K562 treated with DMSO at 1 percent for 24 hours (cell line): Measurements from ENCODE around the gene RPL5. TPM values are rescaled to one million over a fixed set of nuclear protein-coding genes. Genes with fewer than 3 reads are reported as not detected.

Source experiments
- total RNA-seq: library from RNA; unstranded; fragments of 300-600 nt; gene quantifications from 2 replicates; pipeline ENCODE4 v1.2.3, GENCODE V29; 2022; ENCODE audit warnings: low read depth; ENCODE audit not compliant: insufficient read depth

RPL5 gene
- 2,150 and 2,326 TPM in 2 replicates for total RNA-seq

DNA sequence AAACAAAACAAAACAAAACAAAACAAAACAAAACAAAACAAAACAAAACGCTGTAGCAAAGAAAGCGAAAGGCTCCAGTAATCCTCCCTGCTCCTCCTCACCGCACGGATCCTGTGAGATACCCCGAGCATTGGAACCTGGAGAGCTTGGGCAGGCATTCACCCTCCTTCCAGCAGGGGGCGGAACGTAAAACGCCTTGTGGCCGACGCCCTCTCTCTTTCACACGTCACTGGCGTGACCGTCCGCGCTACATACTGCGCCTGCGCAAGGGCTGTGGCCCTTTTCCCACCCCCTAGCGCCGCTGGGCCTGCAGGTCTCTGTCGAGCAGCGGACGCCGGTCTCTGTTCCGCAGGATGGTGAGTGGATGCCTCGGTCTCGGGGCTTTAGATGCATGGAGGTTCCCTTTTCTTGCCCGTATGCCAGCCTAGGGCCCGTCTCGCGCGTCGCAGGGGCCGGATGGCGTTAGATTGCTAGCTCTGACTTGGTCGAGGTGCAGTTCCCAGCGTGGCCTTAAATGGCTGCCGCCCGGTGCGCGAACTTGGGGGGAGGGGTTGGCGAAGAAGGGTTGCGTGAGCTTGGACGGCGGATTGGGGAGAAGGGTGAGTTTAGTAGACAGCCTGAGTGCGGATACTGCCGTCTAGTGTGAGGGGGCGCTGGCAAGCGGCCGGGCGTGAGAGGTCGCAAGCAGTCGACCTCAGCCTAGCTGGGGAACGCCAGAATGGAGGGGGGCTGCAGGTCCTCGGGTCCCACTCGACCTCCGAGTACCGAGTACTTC lies at the start of gene RPL5:
Gene RPL5, plus strand, starts transcription at position 279 of the 775 bp plus-strand sequence. Its CDS starts 75 bp downstream, at position 354.

DNA sequence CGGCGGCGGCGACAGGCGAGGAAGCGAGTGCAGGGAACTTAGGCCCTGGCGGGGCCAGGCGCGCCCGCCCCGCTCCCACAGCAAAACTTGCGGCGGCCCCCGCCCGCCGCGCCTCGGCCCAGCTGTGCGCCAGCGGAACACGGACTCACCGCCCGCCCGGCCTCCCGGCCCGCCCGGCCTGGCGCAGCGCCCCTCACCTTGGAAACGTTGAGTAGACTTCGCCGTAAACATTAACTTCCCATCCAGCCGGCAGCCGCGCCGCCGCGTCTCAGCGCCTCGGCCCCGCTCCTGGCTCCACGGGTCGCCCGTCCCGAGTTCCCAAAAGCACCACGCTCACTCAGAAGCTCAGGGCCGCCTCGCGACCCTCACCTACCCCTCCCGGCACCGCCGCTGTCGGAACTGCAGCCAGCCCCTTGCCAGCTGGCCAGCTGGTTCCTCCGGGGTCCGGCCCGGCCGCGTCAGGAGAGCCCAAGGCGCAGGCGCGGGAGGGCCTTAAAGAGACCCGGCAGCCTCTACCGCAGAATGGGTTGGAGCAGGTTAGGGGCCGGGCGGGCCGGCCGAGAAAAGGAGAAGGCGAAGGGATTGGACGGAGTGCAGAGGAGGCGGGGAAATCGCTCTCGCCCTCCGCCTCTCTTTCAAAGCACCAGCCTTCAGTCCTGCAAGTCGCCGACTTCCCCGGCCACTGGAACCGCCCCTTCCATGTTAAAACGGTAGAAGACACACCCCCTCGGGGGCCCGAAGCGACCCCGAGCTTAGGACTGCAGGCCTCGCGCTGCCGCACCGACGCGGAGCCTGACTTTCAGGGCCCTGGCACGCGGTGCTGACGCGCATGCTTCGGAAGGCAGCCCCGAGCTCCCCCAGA lies 47.0 kb upstream of the RPL5 start, which contains the start of gene EVI5:
Gene EVI5, minus strand, starts transcription at position 470 of the 862 bp plus-strand sequence. CDS start 48,562 bp downstream, outside the sequence.

Other genes with a start within 250 kb of the RPL5 start
- gene EVI5, start 46.9 kb upstream of the RPL5 start, total RNA-seq, result 1.8 and 7.6 TPM in 2 replicates
- 3.6 and 5.2 TPM in 2 replicates for gene DIPK1A, start 129.4 kb downstream of the RPL5 start, total RNA-seq
- gene MTF2, start 247.2 kb downstream of the RPL5 start, total RNA-seq, result 20.9 and 22.0 TPM in 2 replicates